ENCODE measurements around the gene NCF2. TPM values are rescaled to one million over a fixed set of nuclear protein-coding genes. Genes with fewer than 3 reads are reported as not detected.

Gene NCF2
- total RNA-seq, 1 experiment from 2014 or later: 5.5 TPM

- no TSS peak for BruUV-seq (replicated peaks)
- CTCF ChIA-PET: interaction anchor here (1.1 kb wide), 1 partner anchor 18 kb away, joined by 8 read pairs; no protein-coding TSS in a partner anchor
- Mint-ChIP-seq H3K36me3 (ENCODE audit: insufficient read depth, unreplicated experiment) (no peaks in the 10 kb centered on the region), H3K9me3 (ENCODE audit: low read depth, unreplicated experiment) (no peaks in the 10 kb centered on the region), H3K4me1 (ENCODE audit: low read depth, unreplicated experiment) (peaks cover 23% of the 10 kb centered on the region), H3K27ac (ENCODE audit: unreplicated experiment) (no peak overlapping the region), H3K4me3 (ENCODE audit: low read depth, unreplicated experiment) (no peak overlapping the region), H3K27me3 (ENCODE audit: unreplicated experiment) (no peaks in the 10 kb centered on the region)
- intact Hi-C loops (cut with micrococcal nuclease; ENCODE audit: unreplicated experiment): no loop called here
- no peak for DNase-seq
- no peak for TF ChIP-seq CTCF (IDR thresholded peaks at IDR 0.05; ENCODE audit: unreplicated experiment)
Observed at GRCh38 chr1:183586926-183587325, 3.3 kb downstream of the NCF2 start.

- H3K4me3 Mint-ChIP-seq (ENCODE audit: low read depth, unreplicated experiment): no peak overlapping the region
- no peaks in the 10 kb centered on the region for H3K9me3 Mint-ChIP-seq (ENCODE audit: low read depth, unreplicated experiment)
- no peak for DNase-seq
- intact Hi-C loops (cut with micrococcal nuclease; ENCODE audit: unreplicated experiment): no loop called here
- no peaks in the 10 kb centered on the region for H3K36me3 Mint-ChIP-seq (ENCODE audit: insufficient read depth, unreplicated experiment)
- no TSS peak for BruUV-seq (replicated peaks)
- no peak for TF ChIP-seq CTCF (IDR thresholded peaks at IDR 0.05; ENCODE audit: unreplicated experiment)
- H3K27me3 Mint-ChIP-seq (ENCODE audit: unreplicated experiment): no peaks in the 10 kb centered on the region
- peaks cover 23% of the 10 kb centered on the region for H3K4me1 Mint-ChIP-seq (ENCODE audit: low read depth, unreplicated experiment)
- H3K27ac Mint-ChIP-seq (ENCODE audit: unreplicated experiment): no peak overlapping the region
- CTCF ChIA-PET: no interaction called here
Observed at GRCh38 chr1:183586455-183586854, 3.8 kb downstream of the NCF2 start.

GRCh38 chr1:183585038-183585437 lies 5.2 kb downstream of the NCF2 start:
- Mint-ChIP-seq H3K27me3 (ENCODE audit: unreplicated experiment) (no peaks in the 10 kb centered on the region), H3K36me3 (ENCODE audit: insufficient read depth, unreplicated experiment) (no peaks in the 10 kb centered on the region), H3K4me1 (ENCODE audit: low read depth, unreplicated experiment) (peaks cover 16% of the 10 kb centered on the region), H3K27ac (ENCODE audit: unreplicated experiment) (no peak overlapping the region), H3K4me3 (ENCODE audit: low read depth, unreplicated experiment) (no peak overlapping the region), H3K9me3 (ENCODE audit: low read depth, unreplicated experiment) (no peaks in the 10 kb centered on the region)
- BruUV-seq (replicated peaks): no TSS peak
- intact Hi-C loops (cut with micrococcal nuclease; ENCODE audit: unreplicated experiment): no loop called here
- no peak for DNase-seq
- no peak for TF ChIP-seq CTCF (IDR thresholded peaks at IDR 0.05; ENCODE audit: unreplicated experiment)
- CTCF ChIA-PET: no interaction called here

- Mint-ChIP-seq H3K9me3 (ENCODE audit: low read depth, unreplicated experiment) (no peaks in the 10 kb centered on the region), H3K4me1 (ENCODE audit: low read depth, unreplicated experiment) (peaks cover 7% of the 10 kb centered on the region), H3K4me3 (ENCODE audit: low read depth, unreplicated experiment) (no peak overlapping the region), H3K36me3 (ENCODE audit: insufficient read depth, unreplicated experiment) (no peaks in the 10 kb centered on the region), H3K27ac (ENCODE audit: unreplicated experiment) (no peak overlapping the region), H3K27me3 (ENCODE audit: unreplicated experiment) (no peaks in the 10 kb centered on the region)
- no peak for TF ChIP-seq CTCF (IDR thresholded peaks at IDR 0.05; ENCODE audit: unreplicated experiment)
- intact Hi-C loops (cut with micrococcal nuclease; ENCODE audit: unreplicated experiment): no loop called here
- DNase-seq: no peak
- CTCF ChIA-PET: no interaction called here
- no TSS peak for BruUV-seq (replicated peaks)
Observed at GRCh38 chr1:183584147-183584546, 6.1 kb downstream of the NCF2 start.
